A673 (cell line): ENCODE data around the gene CFAP43.

Source experiments
- CTCF ChIP-seq: fragments of 300-800, 200-600 bp; sonication (generic); conservative IDR thresholded peaks from 2 replicates; pipeline ENCODE4 v1.5.1; 2017; ENCODE audit warnings: low read depth, mild to moderate bottlenecking, antibody characterized with exemption, low read length, moderate library complexity, mixed read lengths
- EZH2 ChIP-seq: fragments of 200-600 bp; sonication (generic); IDR thresholded peaks from 2 replicates; pipeline ENCODE4 v1.6.1; 2017; ENCODE audit warnings: borderline replicate concordance, low read depth, mild to moderate bottlenecking, mixed read lengths, antibody characterized with exemption, low read length; ENCODE audit not compliant: poor library complexity, severe bottlenecking

GRCh38 chr10:104199567-104199966 is 32.6 kb downstream of the CFAP43 start:
- TF ChIP-seq EZH2 (no peak), CTCF (no peak)
